NCI-H2227 (cell line): ENCODE results near the gene RHEB.

ENCODE experiments used
- DNase-seq: peaks from one replicate; lab custom pipeline; 2025; ENCODE audit not compliant: unreplicated experiment; lab: John Stamatoyannopoulos, UW

The RHEB gene

GRCh38 chr7:151504715-151505326 is 14.9 kb downstream of the RHEB start:
- no peak for DNase-seq

- no peak for DNase-seq
Measured at GRCh38 chr7:151503902-151504714, 15.6 kb downstream of the RHEB start.

DNA sequence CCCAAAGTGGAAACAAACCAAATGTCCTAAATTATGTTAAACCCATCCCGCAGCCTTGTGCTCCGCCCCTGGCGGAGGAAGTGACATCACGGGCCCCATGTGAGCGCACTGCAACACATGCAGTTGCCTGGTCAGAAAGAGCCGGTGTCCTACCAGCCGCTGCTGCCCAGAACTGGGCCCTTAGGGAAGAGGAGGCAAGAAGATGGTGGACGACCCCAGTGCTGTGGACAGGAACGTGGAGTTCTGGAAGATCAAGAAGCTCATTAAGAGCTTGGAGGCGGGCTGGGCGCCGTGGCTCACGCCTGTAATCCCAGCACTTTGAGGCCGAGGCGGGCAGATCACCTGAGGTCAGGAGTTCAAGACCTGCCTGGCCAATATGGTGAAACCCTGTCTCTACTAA is 18.0 kb downstream of the RHEB start:
- DNase-seq = no peak

DNA sequence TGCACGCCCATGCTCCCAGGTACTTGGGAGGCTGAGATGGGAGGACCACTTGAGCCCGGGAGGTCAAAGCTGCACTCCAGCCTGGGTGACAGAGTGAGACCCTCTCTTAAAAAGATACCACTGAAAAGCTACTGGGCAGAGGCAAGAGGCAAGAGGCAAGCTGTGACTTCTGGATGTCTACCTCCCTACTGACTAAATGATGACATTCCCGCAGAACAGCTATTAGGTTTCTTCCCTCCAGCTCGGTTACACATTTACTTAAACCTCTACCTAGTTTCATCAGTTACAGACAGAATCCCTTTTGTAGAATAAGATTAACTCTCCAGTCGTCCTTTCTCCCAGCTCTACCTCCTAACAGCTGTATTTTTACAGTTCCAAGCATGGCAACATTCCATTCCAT is 21.2 kb downstream of the RHEB start:
- DNase-seq = no peak

GRCh38 chr7:151497306-151497871 is 22.3 kb downstream of the RHEB start:
- DNase-seq = no peak

- DNase-seq = no peak
Measured at GRCh38 chr7:151495360-151495759, 24.3 kb downstream of the RHEB start.

DNA sequence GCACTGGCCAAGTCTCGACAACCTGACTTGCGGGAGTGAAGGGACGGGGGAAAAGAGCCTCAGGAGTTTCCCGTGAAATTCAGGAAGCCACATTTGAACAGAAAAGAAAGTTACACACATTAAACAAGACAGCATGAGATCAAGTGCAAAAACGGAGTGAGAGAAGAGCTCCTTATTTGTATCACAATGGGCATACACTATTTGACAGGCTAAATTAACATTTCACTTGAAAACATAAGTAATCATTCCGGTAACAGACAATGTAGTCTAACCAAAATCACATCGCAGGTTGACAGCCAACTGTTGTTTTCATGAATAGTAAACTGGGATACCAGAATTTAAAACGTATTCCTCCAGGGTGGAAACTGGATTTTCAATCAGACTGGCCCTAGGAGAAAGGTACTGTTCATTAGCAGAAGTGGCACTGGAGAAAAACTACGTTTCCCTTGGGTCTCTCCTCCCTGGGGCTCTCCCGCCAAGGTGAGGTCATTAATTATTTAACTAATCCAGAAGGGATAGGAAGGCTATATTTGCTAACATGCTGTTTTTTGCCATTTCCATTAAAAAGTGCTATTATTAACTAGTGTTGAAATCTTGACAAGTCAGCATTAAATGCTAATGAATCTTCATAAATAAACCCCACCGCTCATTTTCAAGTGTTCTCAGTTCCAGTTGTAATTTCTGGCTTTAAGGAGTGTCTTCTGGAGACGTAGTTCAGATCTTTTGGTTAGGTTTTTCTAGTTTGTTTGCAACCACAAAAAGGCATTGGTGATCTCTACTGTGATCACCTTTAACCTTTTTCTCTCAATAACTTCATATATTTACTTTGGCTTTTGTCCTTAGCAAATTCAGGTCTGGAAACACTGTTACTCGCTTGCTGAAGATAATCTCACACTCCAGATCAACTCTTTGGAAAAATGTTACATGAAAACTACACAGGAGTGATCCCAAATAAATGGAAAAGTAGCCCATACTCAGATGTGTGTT is 25.1 kb downstream of the RHEB start:
- no peak for DNase-seq

GRCh38 chr7:151493083-151493482 is 26.6 kb downstream of the RHEB start:
- no peak for DNase-seq

DNA sequence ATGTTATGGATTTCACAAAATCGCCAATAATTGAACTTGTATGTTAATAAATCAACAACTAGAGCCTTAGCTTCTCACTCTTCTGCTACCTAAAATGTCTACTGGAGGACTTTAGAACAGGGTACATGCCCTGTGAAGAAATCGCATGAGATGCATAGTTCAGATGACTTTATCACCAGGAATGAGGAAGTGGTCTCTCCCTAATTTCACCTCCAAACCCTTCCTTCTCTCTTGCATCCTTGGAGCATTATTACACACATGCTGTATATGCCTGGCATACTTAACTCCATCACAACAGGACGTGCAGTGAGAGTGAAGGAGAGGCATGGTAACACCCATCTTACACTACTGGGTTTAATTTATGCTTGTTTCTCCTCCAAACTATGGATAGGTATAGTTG is 27.8 kb downstream of the RHEB start:
- DNase-seq = no peak

DNA sequence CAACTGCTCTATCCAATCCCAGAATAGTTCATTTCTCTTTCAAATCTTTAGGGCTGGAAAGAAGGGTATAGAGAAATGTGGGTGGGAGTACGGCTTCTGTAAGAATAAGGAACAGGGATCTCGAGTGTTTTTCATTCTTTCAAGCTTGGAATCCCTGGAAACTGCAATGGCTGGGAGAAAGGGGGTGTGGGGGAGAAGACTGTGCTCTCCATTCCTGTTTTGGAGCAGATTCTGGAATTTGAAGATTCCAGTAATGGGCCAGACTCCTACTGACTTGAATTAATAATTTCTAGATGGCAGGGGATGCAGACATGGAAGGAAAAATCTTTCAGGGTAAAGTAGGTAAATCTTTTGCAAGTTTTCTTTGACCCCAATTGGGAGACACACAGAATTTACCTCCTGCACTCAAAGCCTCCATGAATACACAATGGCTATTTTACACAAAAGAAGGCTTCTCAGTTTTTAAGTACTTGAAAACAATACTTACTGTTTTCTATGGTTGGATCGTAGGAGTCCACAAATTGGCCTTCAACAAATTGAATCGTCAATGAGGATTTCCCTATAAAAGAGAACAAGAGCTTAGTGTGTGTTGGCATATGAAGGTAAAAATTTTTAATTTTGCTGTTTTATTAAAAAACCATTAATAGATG is 29.1 kb downstream of the RHEB start:
- no peak for DNase-seq

DNA sequence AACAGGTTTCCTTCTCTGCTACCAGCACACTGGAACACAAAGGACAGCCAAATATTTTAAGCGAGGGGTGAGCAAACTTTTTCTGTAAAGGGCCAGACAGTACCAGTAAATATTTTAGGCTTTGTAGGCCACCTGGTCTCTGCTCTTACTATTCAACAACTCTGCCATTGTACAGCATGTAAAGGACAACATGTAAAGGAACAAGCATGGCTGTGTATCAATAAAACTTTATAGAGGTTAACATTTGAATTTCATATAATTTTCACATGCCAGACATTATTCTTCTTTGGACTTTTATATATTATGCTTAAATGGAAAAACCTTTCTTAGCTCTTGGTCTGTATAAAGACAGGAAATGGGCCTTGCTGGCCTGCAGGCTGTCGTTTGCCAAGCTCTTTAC is 30.2 kb downstream of the RHEB start:
- no peak for DNase-seq

DNA sequence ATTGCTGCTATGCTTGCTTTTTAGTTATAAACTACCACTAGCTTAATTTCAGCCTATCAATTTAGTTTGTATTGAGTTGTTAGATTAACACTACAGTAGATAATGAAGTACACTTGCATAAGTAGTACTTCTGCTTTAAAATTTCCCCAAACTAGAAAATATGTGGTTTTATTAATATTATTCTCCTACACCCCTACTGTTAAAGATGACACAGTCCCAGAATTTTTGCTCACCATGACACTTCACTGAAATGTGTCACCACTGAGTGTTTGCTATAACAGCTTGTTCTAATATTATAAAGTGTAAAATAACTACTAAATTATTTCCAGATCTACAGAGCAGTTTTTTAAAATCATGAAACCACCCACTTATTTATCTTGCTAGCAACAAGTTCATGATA is 31.6 kb downstream of the RHEB start:
- no peak for DNase-seq

GRCh38 chr7:151487228-151487627 is 32.5 kb downstream of the RHEB start:
- no peak for DNase-seq

GRCh38 chr7:151486074-151486473 is 33.6 kb downstream of the RHEB start:
- no peak for DNase-seq

DNA sequence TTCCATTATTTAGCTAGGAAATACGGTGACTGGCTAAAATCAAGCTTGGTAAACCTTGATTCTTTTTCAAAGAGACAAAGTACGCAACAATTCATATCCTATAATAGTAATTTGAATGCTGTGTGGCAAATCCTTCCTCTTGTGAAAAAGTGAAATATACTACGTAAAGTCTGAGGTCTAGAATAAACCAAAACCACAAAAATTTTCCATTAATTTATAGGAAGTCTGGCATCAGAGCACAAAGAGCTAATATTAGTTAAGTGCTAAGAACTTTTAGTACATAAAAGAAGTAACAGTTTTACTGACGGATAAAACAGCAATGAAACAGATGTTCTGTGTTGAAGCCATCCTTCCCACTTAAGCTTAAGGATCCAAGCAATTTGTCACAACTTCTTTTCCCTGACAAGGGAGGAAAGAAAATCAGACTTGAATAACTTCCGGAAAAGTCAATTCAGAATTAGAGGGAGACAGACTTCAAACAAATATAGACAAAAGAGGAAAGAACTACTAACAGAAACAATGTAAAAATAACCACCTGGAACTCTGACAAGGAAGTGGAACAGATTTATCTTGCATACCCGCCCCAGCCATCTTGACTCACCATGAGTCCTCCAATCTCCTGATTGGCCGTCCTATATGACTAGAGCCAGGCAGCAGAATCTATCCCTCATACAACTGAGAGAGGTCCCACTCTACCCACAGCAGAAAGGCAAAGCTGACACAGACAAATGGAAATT is 34.6 kb downstream of the RHEB start:
- DNase-seq = no peak

GRCh38 chr7:151483711-151483983 is 36.0 kb downstream of the RHEB start:
- no peak for DNase-seq

DNA sequence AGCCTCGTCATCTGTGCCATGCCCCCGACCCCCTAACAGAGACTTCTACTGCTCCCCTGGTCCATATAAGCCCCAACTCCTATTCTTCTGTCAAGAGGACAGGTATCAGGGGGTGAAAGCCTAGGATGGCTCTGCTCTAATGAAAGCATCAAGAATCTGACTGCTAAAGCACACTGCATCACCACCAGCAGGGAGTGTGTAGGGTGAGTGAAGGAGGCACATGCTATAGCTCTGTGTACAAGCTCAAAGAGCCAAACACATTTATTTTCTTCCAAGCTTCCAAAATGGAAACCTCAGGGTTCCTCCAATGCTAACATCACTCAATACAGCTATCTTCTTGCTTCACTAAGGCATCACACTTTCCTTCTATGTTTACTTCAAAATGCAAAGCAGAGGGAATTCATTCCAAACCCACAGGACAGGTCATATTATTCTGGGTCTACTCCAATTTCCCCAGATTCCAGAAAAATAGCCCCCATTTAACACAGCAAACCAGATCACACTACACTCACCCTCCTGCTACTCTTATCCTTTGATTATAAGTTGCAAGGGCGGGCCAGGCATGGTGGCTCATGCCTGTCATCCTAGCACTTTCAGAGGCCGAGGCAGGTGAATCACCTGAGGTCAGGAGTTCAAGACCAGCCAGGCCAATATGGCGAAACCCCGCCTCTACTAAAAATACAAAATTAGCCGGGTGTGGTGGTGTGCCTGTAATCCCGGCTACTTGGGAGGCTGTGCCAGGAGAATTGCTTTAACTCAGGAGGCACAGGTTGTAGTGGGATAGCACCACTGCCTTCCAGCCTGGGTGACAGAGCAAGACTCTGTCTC is 36.6 kb downstream of the RHEB start:
- DNase-seq = no peak

DNA sequence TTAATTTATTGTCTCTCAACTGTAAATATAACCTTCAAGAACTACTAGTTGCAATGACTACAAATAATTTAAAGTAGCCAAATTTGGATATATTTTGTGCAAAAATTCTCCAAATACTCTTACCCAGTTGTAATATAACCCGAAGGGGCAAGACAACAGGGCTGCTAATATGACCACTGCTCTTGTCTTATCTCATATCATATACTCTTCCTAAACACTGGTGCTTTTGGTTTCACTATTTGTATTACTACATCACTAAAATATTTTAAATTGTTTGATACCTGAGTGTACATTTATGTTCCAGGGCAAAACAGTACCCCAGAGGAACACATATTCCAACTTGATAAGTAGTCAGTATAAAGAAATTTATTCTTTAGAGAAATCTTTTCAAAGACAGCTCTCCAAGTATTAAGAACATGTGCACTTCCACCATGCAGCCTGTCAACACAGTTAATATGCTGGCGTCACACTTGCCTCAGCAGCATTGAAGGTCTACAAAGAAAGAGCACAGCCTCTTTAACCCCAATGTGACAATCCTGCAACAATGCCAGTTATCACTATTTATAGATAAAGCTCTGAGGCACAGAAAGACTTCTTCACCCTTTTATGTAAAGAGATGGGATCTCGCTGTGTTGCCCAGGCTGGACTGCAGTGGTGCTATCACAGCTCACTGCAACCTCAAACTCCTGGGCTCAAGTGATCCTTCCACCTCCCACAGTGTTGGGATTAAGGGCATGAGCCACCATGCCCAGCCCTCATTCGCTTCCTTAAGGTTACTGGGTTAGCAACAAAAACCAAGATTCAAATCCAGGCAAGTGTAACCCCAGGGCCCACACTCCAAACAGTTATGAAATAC is 37.8 kb downstream of the RHEB start:
- DNase-seq = no peak

DNA sequence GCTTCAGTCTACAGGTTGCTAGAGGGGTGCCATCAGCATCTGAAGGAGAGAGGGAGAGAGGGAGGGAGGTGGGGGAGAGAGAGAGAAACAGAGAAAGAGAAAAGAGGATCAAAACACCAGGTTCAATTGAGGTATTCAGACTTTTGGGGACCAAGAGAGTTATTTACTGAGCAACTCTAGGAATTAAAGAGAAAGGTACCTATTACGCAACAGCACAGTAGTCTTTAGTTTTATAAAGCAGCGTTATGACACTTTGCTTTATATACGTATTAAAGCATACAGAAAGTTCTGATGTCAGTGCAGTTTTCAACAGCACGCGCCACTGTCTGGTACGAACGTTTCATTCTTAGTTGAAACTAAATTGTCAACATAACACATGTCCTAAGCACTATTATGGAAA is 41.8 kb downstream of the RHEB start:
- no peak for DNase-seq
